GM13977 (cell line): Measurements from ENCODE around the gene CGB5.
"Not testable (repeated sequence)": the region's sequence is repeated elsewhere in the genome, so short reads cannot be mapped to it uniquely, and the experiment has no call there.

Experiments
- DNase-seq: peaks from one replicate; pipeline ENCODE4 v3.0.0; 2012; ENCODE audit warnings: low spot score
- CTCF ChIP-seq: IDR thresholded peaks from 2 replicates; pipeline ENCODE4 v1.5.1; 2012; ENCODE audit warnings: mild to moderate bottlenecking, control low read depth; ENCODE audit not compliant: insufficient read depth; ENCODE audit errors: extremely low read depth, missing control alignments
- in situ Hi-C: fragments of 300-500 bp; cut with MboI; formaldehyde crosslinking; loops from one replicate; pipeline ENCODE4 v1.12.0; 2022; ENCODE audit warnings: low sequenced_read_pairs, low pct_unique_long_range_greater_than_20kb, mixed read lengths, inconsistent platforms; ENCODE audit not compliant: unreplicated experiment

Gene CGB5

GRCh38 chr19:49067554-49067953, 23.9 kb downstream of the CGB5 start:
- in situ Hi-C loops: no loop called here
- TF ChIP-seq CTCF: no peak
- DNase-seq: no peak

DNA sequence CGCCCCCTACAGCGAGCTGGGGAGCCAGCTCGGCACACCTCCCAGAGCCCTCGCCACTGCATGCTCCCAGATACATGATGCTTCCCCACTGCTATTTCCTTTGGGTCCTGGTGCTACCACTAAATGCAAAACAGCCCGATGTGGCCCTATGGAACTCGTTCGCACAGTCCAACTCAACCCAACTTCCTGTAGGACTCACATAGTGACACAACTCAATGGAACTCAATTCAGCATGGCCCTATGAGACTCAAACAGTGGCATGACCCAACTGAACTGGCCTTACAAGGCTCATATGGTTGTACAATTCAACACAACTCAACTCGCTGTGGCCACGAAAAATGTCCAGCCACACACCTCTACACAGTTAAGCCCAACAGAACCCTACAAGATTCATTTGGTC, 25.4 kb downstream of the CGB5 start:
- no peak for TF ChIP-seq CTCF
- in situ Hi-C loops: no loop called here
- DNase-seq: no peak

GRCh38 chr19:49070416-49070815, 26.8 kb downstream of the CGB5 start:
- TF ChIP-seq CTCF: no peak
- in situ Hi-C loops: no loop called here
- no peak for DNase-seq

DNA sequence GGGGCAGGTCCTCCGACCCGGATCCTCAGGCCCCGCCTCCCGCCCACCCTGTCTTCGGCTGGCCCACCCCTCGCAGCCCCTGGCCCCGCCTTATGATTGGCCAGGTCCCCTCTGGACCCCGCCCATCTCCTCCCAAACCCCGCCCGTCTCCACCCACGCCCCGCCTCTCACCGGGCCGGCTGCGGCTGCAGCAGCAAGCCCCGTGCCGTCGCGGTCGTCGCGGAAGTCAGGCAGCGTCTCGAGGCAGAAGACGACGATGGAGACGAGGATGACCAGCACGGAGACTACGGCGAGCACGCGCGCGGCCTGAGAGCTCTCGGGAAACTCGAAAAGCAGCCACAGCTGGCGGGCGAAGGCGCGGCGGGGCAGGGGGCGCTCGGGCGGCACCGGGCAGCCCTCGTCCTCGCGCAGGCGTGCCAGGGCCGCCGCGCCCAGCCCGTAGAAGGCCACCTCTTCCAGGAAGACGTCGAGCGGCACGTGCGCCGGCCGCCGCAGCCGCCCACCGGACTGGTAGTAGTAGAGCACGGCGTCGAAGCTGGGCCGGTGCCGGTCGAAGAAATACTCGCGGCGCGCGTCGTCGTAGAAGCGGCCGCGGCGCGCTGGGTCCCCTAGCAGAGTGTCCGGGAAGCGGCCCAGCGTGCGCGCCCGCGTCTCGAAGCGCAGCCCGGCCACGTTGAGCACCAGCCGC, 28.4 kb downstream of the CGB5 start:
- peak; percentile 37 for DNase-seq
- in situ Hi-C loops: no loop called here
- no peak for TF ChIP-seq CTCF

DNA sequence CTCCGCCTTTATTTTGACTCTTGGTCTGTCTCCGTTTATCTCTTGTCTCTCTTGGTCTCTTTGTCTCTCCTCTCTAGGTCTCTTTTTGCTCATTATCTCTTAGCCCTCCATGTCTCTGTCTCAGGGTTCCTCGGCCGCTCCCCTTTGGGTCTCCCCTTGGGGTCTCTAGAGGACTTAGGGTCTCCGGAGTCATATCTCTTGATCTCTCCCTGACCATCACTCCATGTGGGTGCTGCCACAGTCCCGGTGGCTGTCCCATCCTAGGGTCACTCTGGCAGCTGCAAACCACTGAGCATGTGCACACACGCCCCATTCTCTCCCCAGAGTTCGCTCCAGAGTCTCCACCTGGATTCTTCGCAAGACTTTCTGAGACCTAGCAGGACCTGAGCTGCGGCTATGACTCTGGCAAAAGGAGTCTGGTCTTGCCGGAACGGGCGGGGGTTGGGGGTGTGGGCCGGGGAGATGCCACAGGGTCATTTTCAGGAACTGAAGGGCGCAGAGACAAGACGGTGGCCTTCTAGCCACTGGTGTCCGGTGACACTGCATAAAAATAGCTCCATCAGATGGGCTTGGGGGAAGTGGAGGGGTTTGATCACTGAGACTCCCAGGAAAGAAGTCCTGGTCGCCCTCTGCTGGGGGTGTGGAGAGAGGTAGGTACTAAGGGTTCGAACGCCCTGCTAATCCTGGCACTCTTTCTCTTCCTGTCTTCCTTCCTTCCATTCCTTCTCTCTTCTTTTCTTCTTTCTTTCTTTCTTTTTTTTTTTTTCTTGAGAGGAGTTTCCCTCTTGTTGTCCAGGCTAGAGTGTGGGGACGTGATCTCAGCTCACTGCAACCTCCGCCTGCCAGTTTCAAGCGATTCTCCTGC, 30.1 kb downstream of the CGB5 start:
- DNase-seq: peak; percentile 28
- TF ChIP-seq CTCF: peak; percentile 6
- in situ Hi-C loops: no loop called here

DNA sequence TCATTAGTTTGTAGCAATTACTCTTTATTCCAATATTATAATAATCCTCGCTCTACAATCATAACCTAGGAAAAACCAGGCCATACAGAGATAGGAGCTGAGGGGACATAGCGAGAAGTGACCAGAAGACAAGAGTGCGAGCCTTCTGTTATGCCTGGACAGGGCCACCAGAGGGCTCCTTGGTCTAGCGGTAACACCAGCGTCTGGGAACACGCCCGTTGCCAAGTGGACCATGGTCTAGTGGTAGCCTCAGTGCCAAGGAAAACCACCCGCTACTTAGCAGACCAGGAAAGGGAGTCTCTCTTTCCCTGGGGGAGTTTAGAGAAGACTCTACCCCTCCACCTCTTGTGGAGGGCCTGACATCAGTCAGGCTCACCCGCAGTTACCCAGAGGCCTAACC, 31.2 kb downstream of the CGB5 start:
- in situ Hi-C loops, DNase-seq: not testable (repeated sequence)
- peak; percentile 62 for TF ChIP-seq CTCF
